Stimulated activated naive CD4-positive, alpha-beta T cell (primary cell): ENCODE measurements around the gene ZC3H12C.

Source experiments
- DNase-seq, 6 experiments: peaks; one replicate each; lab custom pipeline; 2025; lab: John Stamatoyannopoulos, UW

ZC3H12C gene

DNA sequence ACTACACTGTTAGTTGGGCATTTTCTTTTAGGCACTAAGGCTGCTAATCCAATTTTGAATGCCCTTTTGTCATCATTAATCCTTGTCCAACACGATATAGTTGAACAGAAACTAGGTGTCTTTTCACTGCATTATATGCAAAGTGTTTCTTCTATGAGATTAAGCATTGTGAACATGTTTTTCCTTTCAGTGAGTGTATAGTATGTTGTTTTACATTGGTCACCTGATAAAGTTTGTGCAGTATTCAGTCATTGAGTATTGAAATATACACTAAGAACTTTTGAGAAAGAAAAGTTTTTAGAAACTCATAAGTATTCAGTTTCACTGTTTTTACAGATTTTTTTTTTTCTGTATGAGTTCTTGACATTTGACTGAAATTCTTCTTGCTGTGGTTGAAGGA is 59.0 kb downstream of the ZC3H12C start:
- no peak for DNase-seq

DNA sequence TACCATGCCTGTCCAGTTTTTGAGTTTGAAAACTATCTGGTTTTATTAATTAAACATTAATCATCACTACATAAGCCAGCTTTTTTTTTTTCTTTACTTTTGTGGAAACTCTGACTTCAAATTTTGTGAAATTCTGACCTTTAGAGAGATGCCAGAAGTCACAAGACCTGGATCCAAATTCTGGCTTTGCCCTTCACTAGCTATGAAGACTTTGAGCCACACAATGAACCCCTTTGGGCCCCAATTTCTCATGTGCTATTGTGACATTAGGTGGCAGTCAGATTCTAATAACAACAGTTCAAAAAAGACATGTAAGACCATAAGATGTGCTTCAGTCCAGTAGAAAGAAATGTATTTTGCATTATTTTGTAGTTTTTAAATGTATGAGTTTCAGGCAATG is 60.3 kb downstream of the ZC3H12C start:
- DNase-seq, result no peak

DNA sequence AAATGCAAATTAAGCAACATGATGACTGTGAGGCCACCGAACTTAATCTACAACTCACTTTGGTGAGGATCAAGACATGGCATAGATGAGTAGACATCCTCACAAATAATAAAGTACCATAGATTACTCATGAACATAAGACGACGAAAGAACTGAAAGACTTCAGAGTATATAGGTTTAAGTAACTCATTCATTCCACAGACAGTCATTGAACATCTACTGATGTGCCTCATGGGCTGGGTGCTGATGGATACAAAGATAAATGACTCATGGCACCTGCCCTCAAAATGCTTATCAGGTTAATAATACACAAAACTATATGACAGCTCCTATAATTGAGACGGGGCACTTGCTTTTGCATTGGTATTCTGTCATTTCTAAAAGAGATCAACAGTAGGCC is 63.3 kb downstream of the ZC3H12C start:
- no peak for DNase-seq

DNA sequence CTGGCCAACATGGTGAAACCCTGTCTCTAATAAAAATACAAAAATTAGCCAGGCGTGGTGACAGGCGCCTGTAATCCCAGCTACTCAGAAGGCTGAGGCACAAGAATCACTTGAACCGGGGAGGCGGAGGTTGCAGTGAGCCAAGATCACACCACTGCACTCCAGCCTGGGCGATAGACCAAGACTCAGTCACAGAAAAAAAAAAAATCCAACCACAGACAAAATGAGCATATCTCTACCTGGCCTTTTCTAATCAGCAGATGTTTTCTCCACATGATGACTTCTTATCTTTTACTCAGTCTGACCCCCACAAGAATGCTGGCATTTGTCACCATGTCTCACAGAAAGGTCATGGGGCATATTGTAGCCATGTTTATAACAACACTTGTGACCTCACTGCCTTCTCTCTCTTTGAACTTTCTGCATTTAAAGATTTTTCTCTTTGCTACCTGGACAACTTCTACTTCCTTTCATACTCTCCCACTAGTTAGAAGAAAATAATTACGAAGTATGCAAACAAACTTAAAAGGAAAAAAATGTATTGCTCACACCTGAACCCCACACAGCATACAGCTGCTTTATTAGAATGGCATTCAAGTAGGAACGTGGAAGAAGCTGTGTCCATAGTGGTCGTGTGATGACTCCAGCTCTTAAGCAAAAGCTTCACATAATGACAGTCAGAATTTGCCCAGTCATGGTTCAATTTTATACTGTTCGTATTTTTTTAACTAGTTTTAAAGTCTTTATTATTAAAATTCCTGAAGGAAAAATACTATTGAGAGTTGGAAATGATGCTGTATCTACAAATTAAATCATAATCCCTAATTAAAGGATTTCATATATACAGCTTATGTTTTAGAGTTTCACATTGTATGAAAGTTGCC is 65.4 kb downstream of the ZC3H12C start:
- no peak for DNase-seq

DNA sequence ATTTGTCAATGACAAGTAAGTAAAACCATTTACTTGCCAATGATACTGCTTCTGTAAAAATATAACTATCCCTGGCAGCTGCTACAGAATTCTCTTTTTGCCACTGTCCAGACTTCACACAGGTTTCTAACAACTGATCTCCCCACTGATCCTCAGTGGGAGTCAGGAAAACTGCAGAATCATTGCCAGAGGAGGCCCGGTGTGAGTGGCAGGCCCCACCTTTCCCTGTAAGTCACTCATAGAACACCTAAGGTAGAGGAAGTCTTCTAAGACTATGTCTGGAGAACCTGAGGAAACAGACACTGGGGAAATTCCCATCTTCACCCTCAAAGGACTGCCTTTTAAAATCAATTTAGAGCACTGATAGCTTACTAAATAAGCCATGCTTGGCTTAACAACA is 66.3 kb downstream of the ZC3H12C start:
- DNase-seq, result no peak

- DNase-seq, result no peak
Measured at GRCh38 chr11:110160016-110160415, 66.8 kb downstream of the ZC3H12C start.

DNA sequence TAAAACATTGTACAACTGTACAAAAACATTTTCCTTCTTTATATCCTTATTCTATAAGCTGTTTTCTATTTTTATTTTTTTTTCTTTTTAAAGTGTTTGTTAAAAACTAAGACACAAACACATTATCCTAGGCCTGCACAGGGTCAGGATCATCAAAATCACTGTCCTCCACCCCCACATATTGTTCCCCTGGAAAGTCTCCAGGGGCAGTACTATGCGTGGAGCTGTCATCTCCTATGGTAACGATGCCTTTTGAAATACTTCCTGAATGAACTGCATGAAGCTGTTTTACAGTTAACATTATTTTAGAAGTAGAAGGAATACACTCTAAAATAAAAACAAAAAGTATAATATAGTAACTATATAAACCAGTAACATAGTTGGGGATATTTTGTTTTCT is 67.2 kb downstream of the ZC3H12C start:
- DNase-seq, result no peak

GRCh38 chr11:110161061-110161460 is 67.9 kb downstream of the ZC3H12C start:
- no peak for DNase-seq

DNA sequence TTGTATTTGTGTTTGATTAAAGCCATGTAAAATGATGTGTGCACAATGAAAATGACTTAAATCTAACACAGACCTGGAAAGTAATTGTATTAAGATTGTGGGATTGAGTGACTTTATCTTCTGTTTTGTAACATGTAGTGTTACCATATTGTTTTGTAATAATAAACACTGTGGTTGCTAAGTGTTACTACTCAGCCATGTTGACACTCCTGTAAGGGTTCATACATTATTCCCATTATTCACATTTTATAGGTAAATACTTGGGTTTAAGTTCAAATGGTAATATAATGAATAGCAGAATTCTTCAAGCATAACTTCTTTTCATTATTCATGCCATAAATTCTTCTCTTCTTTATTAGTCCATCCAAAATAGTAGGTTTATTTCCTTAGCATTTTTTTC is 69.0 kb downstream of the ZC3H12C start:
- no peak for DNase-seq

DNA sequence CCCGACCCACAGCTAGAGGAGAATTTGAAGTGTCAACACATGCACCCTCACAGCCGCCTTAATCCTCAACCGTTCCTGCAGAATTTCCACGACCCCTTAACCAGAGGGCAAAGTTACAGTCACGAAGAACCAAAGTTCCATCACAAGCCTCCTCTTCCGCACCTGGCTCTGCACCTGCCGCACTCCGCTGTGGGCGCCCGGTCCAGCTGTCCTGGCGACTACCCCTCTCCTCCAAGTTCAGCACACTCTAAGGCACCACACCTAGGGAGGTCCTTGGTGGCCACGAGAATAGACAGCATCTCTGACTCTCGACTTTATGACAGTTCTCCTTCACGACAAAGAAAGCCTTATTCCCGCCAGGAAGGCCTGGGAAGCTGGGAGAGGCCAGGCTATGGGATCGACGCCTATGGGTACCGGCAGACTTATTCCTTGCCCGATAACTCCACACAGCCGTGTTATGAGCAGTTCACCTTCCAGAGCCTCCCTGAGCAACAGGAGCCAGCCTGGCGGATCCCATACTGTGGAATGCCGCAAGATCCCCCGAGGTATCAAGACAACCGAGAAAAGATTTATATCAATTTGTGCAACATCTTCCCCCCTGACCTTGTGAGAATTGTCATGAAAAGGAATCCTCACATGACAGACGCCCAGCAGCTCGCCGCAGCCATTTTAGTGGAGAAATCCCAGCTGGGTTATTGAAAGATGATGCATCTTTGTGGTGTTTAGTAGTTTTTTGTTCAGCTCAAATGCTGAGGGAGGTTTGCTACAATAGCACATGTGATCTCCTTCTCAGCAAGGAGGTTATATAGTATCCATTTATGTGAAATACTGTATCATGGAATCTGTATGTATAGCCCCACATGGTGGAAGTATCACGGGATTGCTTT is 72.1 kb downstream of the ZC3H12C start:
- no peak for DNase-seq

GRCh38 chr11:110168033-110168803 is 75.0 kb downstream of the ZC3H12C start:
- no peak for DNase-seq

DNA sequence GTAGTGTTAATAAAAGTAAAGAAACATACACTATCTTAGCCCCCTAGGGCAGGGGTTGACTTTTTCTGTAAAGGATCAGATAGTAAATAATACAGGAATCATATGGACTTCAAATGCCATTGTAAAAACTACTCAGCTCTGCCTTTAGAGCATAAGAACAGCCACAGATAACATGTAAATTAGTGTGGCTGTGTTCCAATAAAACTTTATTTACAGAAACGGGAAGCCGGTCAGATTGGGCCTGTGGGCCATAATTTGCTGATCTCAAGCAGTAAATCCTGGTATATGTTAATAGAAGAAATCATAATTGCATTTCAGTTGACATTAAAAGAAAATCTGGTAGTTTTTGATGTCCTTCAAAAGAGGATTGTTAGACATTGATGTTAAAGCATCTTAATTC is 76.5 kb downstream of the ZC3H12C start:
- DNase-seq, result no peak

- DNase-seq, result no peak
Measured at GRCh38 chr11:110172468-110173065, 79.4 kb downstream of the ZC3H12C start.

- DNase-seq, result peak in 5 of 6 experiments; percentile 10 to 41 (median 21)
Measured at GRCh38 chr11:110173811-110174644, 80.8 kb downstream of the ZC3H12C start.

DNA sequence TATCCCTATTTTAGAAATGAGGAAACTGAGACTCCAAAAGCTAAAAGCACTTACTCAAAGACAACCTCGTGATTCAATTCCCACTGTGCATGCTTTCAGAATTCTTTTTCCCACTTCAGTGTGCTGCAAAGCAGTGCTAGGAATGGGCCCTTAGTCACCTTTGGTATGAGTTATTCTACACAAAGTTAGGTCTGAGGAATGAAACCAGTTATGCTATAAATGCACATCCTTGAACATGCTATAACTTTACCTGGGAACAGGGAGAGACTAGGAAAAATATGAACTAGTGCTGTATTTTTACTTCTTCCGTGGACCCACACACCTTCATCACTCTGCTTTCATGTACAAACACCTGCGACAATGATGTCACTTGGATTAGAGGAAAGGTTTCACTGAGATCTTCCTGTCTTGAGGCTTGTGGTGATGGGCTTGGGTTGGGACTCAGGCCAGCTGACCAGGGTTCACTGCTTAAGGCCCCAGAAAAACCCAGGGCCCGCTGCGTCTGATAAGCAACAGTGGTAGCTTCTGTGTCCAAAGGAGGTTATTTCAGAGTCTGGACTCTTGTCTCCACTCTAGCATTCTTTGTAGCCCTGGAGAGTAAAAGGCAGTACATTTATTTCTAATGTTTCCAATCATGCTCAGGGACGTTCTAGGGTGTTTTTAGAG is 81.6 kb downstream of the ZC3H12C start:
- no peak for DNase-seq

GRCh38 chr11:110176366-110177085 is 83.3 kb downstream of the ZC3H12C start:
- DNase-seq, result no peak

DNA sequence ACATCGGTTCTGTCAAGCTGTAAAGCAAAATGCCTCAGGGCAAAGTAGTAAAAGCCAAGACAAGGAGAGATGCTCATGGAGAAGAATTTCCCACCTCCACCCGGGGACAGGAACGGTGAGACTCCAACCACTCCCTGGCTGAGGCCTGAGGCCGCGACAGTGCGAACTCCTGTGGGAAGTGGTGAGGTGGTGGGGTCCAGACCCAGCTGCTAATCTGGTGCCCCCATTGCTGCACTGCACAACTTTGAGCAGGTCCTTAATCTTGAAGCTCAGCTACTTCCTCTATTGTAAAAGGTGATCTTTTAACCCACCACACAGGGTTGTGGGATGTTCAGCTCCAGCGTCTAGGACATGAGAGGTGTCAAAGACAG is 83.9 kb downstream of the ZC3H12C start:
- DNase-seq, result no peak

GRCh38 chr11:110179064-110179463 is 85.9 kb downstream of the ZC3H12C start:
- DNase-seq, result no peak

GRCh38 chr11:110182886-110183285 is 89.7 kb downstream of the ZC3H12C start:
- no peak for DNase-seq

DNA sequence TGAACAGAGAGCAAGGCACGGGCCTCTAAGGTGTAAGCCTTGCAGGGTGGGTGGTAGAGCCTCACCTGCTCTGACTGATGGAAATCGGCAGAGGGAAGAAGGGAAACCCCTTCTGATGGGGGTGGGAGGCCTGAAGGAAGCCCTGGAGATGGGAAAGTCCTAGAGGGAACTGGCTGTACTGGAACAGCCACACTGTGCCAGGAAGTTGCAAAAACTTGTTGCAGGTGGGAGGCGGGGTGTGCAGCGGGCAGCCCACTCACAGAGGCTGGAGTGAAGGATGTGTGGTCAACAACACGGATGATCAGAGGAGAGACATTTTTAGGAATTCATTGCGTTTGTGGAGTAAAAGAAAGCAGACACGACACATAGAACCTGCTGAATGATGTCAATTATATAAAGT is 91.3 kb downstream of the ZC3H12C start:
- DNase-seq, result no peak
